Measurements from ENCODE around the gene ZNF354B.

DNA sequence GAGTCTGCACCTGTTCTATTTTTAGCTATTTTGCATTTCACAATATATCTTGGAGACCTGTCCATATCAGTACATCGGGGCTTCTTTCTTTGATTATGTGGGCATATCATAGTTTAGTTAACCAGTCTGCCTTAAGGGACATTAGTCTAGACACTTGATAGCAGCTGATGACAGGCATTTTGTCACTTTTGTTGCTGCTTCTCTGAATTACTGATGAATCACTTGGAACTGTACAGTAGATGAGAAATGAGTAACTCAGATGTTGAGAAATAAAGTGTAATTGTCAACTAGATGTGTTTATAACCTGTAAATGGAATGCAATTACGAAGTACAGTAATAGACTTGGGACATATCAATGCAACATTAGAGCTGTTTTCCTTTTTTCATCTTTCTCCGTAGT is 43.1 kb downstream of the ZNF354B start:
- TF ChIP-seq POLR2AphosphoS5 (IDR thresholded peaks at IDR 0.05; ENCODE audit: low read depth, low read length) (no peak), CTCF (IDR thresholded peaks at IDR 0.05) (no peak)

Data from SK-N-SH (cell line).